HepG2 (cell line): ENCODE data around the gene KIAA0232. TPM values are rescaled to one million over a fixed set of nuclear protein-coding genes. Genes with fewer than 3 reads are reported as not detected.

ENCODE experiments used
- CBX2 ChIP-seq, 2 experiments: fragments of 200-600 bp in 1 of 2; sonication (generic); formaldehyde crosslinking in 1 of 2; IDR thresholded peaks; 2 replicates each; pipeline versions ENCODE4 v1.7.0 to v1.8.1; 2018 to 2022; ENCODE audit warnings: low read depth in 2 of 2, low read length in 1 of 2, mild to moderate bottlenecking in 1 of 2, missing genetic modification reagents in 1 of 2
- HNRNPLL ChIP-seq: fragments of 200-400 bp; formaldehyde crosslinking; IDR thresholded peaks from 2 replicates; pipeline ENCODE4 v1.6.1; 2017; ENCODE audit warnings: mild to moderate bottlenecking, low read depth, low read length; ENCODE audit not compliant: poor library complexity, severe bottlenecking
- HOXA5 ChIP-seq: sonication (generic); formaldehyde crosslinking; IDR thresholded peaks from 2 replicates; pipeline ENCODE4 v1.4.0; 2020; ENCODE audit warnings: missing genetic modification reagents
- RNF219 ChIP-seq: sonication (generic); formaldehyde crosslinking; IDR thresholded peaks from 2 replicates; pipeline ENCODE4 v1.5.0; 2020; ENCODE audit warnings: mild to moderate bottlenecking, missing genetic modification reagents
- SAP130 ChIP-seq: IDR thresholded peaks from 2 replicates; pipeline ENCODE4 v1.6.1; 2016; ENCODE audit warnings: low read depth
- SP5 ChIP-seq: IDR thresholded peaks from 2 replicates; pipeline ENCODE4 v1.6.1; 2016; ENCODE audit warnings: low read depth, borderline replicate concordance
- ZMYM2 ChIP-seq: sonication (generic); formaldehyde crosslinking; IDR thresholded peaks from 2 replicates; pipeline ENCODE4 v1.8.0; 2022; ENCODE audit warnings: mild to moderate bottlenecking, missing genetic modification reagents
- ZNF142 ChIP-seq: sonication (generic); formaldehyde crosslinking; IDR thresholded peaks from 2 replicates; pipeline ENCODE4 v1.4.0; 2020; ENCODE audit warnings: missing genetic modification reagents
- ZNF414 ChIP-seq: sonication (generic); formaldehyde crosslinking; IDR thresholded peaks from 2 replicates; pipeline ENCODE4 v1.5.0; 2020; ENCODE audit warnings: missing genetic modification reagents
- ZNF747 ChIP-seq: sonication (generic); formaldehyde crosslinking; IDR thresholded peaks from 2 replicates; pipeline ENCODE4 v1.8.1; 2023; ENCODE audit warnings: missing genetic modification reagents, mild to moderate bottlenecking, borderline replicate concordance
- polyA plus RNA-seq, 8 experiments: library from polyadenylated mRNA; depleted of rRNA in 3 of 8; stranded (reverse) in 7 of 8; unstranded in 1 of 8; fragments of >200 nt; fragmentation: Illumina TruSeq in 4 of 8; extraction: Trizol in 4 of 8; gene quantifications; 2 replicates each; pipeline versions ENCODE4 v1.2.1 to v1.2.3, GENCODE V29; 2011 to 2016; ENCODE audit warnings: low read depth in 4 of 8, missing spikeins in 1 of 8, mixed read lengths in 1 of 8; ENCODE audit not compliant: insufficient read depth in 1 of 8
- total RNA-seq, 5 experiments: library from RNA; depleted of rRNA; stranded (reverse); fragments of >200 nt; fragmentation: Illumina TruSeq; extraction: Trizol; gene quantifications; 2 replicates each; pipeline ENCODE4 v1.2.3, GENCODE V29; 2016; ENCODE audit warnings: low read depth in 1 of 5
- TF ChIP-seq, protein P1 (sequence below): sonication (generic); formaldehyde crosslinking; conservative IDR thresholded peaks from 2 replicates; pipeline ENCODE4 v1.4.0; 2020; ENCODE audit warnings: mild to moderate bottlenecking, missing genetic modification reagents, moderate library complexity

Gene KIAA0232
- total and polyA plus RNA-seq, 2 of the 13 experiments (the other 11 are each of a cell fraction or from before 2014, with no cell fraction given): 7.8 to 17.1 TPM

GRCh38 chr4:6753103-6753560 is 29.4 kb upstream of the KIAA0232 start (continued):
- TF ChIP-seq ZNF142 (CRISPR knock-in tag) (0 out of 2 replicates have a peak, but pooled peaks have one; percentile 39), CBX2 (IDR thresholded peaks at IDR 0.05; ENCODE audit: low read depth, low read length) (no peak), CBX2 (CRISPR knock-in tag; IDR thresholded peaks at IDR 0.05; ENCODE audit: low read depth) (no peak), SAP130 (CRISPR knock-in tag) (peak; percentile 92), HNRNPLL (peak; percentile 39), ZMYM2 (CRISPR knock-in tag) (peak; percentile 65; the same call in 1 of the 2 replicates), ZNF747 (CRISPR knock-in tag) (peak; percentile 75; the same call in 1 of the 2 replicates), SP5 (peak; percentile 97), RNF219 (CRISPR knock-in tag) (no peak), ZNF414 (CRISPR knock-in tag) (0 out of 2 replicates have a peak, but pooled peaks have one; percentile 5), HOXA5 (CRISPR knock-in tag) (peak; percentile 75)
- TF ChIP-seq, protein P1, sequence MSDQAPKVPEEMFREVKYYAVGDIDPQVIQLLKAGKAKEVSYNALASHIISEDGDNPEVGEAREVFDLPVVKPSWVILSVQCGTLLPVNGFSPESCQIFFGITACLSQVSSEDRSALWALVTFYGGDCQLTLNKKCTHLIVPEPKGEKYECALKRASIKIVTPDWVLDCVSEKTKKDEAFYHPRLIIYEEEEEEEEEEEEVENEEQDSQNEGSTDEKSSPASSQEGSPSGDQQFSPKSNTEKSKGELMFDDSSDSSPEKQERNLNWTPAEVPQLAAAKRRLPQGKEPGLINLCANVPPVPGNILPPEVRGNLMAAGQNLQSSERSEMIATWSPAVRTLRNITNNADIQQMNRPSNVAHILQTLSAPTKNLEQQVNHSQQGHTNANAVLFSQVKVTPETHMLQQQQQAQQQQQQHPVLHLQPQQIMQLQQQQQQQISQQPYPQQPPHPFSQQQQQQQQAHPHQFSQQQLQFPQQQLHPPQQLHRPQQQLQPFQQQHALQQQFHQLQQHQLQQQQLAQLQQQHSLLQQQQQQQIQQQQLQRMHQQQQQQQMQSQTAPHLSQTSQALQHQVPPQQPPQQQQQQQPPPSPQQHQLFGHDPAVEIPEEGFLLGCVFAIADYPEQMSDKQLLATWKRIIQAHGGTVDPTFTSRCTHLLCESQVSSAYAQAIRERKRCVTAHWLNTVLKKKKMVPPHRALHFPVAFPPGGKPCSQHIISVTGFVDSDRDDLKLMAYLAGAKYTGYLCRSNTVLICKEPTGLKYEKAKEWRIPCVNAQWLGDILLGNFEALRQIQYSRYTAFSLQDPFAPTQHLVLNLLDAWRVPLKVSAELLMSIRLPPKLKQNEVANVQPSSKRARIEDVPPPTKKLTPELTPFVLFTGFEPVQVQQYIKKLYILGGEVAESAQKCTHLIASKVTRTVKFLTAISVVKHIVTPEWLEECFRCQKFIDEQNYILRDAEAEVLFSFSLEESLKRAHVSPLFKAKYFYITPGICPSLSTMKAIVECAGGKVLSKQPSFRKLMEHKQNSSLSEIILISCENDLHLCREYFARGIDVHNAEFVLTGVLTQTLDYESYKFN (CRISPR knock-in tag): peak; percentile 85
